ENCODE results near the gene TCF25. TPM values are rescaled to one million over a fixed set of nuclear protein-coding genes. Genes with fewer than 3 reads are reported as not detected.

Gene TCF25
- total RNA-seq, 3 donors from 2014 or later = 169 to 243 (median 176) TPM

- intact Hi-C loops (cut with DNase I; ENCODE audit: low total_unique reads) = no loop called here
- Histone ChIP-seq H3K4me1 (no peaks in the 10 kb centered on the region), H3K36me3 (peaks cover 18% of the 10 kb centered on the region), H3K4me3 (no peak overlapping the region), H3K9me3 (no peaks in the 10 kb centered on the region), H3K27ac (no peak overlapping the region), H3K27me3 (no peaks in the 10 kb centered on the region)
- no peak for TF ChIP-seq POLR2AphosphoS5 (IDR thresholded peaks at IDR 0.05)
- no peak for TF ChIP-seq POLR2A (IDR thresholded peaks at IDR 0.05)
- TF ChIP-seq, protein P1, sequence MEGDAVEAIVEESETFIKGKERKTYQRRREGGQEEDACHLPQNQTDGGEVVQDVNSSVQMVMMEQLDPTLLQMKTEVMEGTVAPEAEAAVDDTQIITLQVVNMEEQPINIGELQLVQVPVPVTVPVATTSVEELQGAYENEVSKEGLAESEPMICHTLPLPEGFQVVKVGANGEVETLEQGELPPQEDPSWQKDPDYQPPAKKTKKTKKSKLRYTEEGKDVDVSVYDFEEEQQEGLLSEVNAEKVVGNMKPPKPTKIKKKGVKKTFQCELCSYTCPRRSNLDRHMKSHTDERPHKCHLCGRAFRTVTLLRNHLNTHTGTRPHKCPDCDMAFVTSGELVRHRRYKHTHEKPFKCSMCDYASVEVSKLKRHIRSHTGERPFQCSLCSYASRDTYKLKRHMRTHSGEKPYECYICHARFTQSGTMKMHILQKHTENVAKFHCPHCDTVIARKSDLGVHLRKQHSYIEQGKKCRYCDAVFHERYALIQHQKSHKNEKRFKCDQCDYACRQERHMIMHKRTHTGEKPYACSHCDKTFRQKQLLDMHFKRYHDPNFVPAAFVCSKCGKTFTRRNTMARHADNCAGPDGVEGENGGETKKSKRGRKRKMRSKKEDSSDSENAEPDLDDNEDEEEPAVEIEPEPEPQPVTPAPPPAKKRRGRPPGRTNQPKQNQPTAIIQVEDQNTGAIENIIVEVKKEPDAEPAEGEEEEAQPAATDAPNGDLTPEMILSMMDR (IDR thresholded peaks at IDR 0.05) = no peak
- no peak for DNase-seq (ENCODE audit: low spot score in 2 of 2)
Measured at GRCh38 chr16:89890200-89890599, 16.8 kb downstream of the TCF25 start.

- no peak overlapping the region for H3K27ac ChIP-seq
Measured at GRCh38 chr16:89890886-89891657, 17.7 kb downstream of the TCF25 start.

DNA sequence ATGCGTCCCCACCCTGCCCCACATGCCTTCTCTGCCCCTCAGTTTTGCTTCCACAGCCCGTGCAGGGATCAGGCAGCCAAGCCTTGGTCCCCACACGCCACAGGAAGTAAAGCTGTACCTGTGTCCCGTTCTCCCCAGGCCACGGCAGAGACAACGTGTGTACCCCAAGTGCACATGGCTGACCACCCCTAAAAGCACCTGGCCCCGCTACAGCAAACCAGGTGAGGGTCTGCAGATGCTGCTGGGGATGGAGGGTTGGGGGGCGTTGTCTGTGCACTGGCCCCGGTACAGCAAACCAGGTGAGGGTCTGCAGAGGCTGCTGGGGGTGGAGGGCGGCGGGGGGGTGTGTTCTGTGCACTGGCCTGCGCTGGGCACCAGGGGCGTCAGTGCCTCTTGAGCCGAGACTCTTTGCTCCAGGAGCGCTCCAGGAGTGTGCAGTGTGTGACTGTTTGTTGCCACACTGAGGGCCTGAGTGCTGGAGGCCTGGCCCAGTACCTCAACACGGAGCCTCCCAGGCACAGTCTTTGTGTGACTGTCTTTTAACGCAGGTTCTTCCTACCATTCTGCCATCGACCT is 18.8 kb downstream of the TCF25 start:
- H3K9me3 ChIP-seq = no peaks in the 10 kb centered on the region
- H3K27ac ChIP-seq = no peak overlapping the region
- TF ChIP-seq POLR2AphosphoS5 (IDR thresholded peaks at IDR 0.05) = no peak
- no peak for TF ChIP-seq POLR2A (IDR thresholded peaks at IDR 0.05)
- TF ChIP-seq, protein P1 (IDR thresholded peaks at IDR 0.05) = no peak
- H3K4me3 ChIP-seq = no peak overlapping the region
- no peak for DNase-seq (ENCODE audit: low spot score in 2 of 2)
- H3K4me1 ChIP-seq = no peaks in the 10 kb centered on the region
- peaks cover 18% of the 10 kb centered on the region for H3K36me3 ChIP-seq
- intact Hi-C loops (cut with DNase I; ENCODE audit: low total_unique reads) = no loop called here
- no peaks in the 10 kb centered on the region for H3K27me3 ChIP-seq

More at GRCh38 chr16:89890886-89891657, 17.7 kb downstream of the TCF25 start:
- H3K36me3 ChIP-seq = peaks cover 18% of the 10 kb centered on the region
- no peaks in the 10 kb centered on the region for H3K4me1 ChIP-seq
- intact Hi-C loops (cut with DNase I; ENCODE audit: low total_unique reads) = no loop called here
- no peaks in the 10 kb centered on the region for H3K9me3 ChIP-seq
- DNase-seq (ENCODE audit: low spot score in 2 of 2) = no peak
- H3K4me3 ChIP-seq = no peak overlapping the region
- TF ChIP-seq POLR2AphosphoS5 (IDR thresholded peaks at IDR 0.05) = no peak
- TF ChIP-seq, protein P1 (IDR thresholded peaks at IDR 0.05) = no peak
- TF ChIP-seq POLR2A (IDR thresholded peaks at IDR 0.05) = no peak
- no peaks in the 10 kb centered on the region for H3K27me3 ChIP-seq

DNA sequence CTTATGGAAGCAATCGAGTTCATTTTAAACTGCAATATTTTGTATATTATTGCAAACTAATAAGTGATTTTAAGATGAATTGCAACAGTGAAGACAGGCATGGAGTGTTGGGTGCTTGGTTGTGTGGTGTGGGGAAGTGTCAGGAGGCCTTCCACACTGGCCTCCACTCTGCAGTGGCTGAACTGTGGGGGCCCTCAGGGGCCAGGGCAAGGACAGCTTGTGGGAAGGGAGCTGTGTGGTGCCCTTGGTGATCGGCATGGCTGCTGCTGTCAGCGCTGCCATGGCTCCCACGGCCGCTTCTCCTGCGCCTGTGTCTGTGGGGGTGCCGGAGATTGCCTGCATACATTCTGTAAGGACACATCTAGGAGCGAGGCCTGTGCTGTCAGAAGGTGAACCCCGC is 19.2 kb downstream of the TCF25 start:
- no peaks in the 10 kb centered on the region for H3K4me1 ChIP-seq
- no peak for TF ChIP-seq POLR2AphosphoS5 (IDR thresholded peaks at IDR 0.05)
- TF ChIP-seq, protein P1 (IDR thresholded peaks at IDR 0.05) = no peak
- TF ChIP-seq POLR2A (IDR thresholded peaks at IDR 0.05) = no peak
- no peak for DNase-seq (ENCODE audit: low spot score in 2 of 2)
- H3K9me3 ChIP-seq = no peaks in the 10 kb centered on the region
- no peaks in the 10 kb centered on the region for H3K27me3 ChIP-seq
- H3K4me3 ChIP-seq = no peak overlapping the region
- H3K36me3 ChIP-seq = peaks cover 18% of the 10 kb centered on the region
- H3K27ac ChIP-seq = no peak overlapping the region
- intact Hi-C loops (cut with DNase I; ENCODE audit: low total_unique reads) = no loop called here
